ENCODE results near the gene COPS9. TPM values are rescaled to one million over a fixed set of nuclear protein-coding genes. Genes with fewer than 3 reads are reported as not detected.

COPS9 gene
- total RNA-seq, 1 donor from 2014 or later = 190 TPM

DNA sequence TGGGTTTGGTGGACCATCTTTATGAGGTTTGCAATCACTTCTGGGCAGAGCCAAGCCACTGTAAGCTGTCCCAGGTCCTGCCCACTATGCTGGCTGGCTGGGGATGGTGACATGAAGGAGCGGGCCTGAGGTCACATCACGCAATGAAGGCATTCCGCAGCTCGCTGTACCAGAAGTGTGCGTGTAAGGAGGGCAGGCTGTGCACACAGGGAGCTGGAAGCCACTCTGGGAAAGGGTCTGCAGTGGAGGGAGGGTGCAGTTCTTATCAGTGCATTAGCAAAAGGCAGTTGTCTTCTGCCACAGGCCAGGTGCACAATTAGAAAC lies 21.0 kb upstream of the COPS9 start:
- DNase-seq = no peak
- Histone ChIP-seq H3K9me3 (replicated peaks) (no peaks in the 10 kb centered on the region), H3K27me3 (ENCODE audit: low read depth) (peaks cover 44% of the 10 kb centered on the region), H3K4me3 (no peak overlapping the region), H3K27ac (replicated peaks) (no peak overlapping the region), H3K36me3 (no peaks in the 10 kb centered on the region), H3K4me1 (no peaks in the 10 kb centered on the region)
- intact Hi-C loops (cut with micrococcal nuclease) = no loop called here
- TF ChIP-seq, protein P1, sequence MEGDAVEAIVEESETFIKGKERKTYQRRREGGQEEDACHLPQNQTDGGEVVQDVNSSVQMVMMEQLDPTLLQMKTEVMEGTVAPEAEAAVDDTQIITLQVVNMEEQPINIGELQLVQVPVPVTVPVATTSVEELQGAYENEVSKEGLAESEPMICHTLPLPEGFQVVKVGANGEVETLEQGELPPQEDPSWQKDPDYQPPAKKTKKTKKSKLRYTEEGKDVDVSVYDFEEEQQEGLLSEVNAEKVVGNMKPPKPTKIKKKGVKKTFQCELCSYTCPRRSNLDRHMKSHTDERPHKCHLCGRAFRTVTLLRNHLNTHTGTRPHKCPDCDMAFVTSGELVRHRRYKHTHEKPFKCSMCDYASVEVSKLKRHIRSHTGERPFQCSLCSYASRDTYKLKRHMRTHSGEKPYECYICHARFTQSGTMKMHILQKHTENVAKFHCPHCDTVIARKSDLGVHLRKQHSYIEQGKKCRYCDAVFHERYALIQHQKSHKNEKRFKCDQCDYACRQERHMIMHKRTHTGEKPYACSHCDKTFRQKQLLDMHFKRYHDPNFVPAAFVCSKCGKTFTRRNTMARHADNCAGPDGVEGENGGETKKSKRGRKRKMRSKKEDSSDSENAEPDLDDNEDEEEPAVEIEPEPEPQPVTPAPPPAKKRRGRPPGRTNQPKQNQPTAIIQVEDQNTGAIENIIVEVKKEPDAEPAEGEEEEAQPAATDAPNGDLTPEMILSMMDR (IDR thresholded peaks at IDR 0.05; ENCODE audit: borderline replicate concordance) = no peak

DNA sequence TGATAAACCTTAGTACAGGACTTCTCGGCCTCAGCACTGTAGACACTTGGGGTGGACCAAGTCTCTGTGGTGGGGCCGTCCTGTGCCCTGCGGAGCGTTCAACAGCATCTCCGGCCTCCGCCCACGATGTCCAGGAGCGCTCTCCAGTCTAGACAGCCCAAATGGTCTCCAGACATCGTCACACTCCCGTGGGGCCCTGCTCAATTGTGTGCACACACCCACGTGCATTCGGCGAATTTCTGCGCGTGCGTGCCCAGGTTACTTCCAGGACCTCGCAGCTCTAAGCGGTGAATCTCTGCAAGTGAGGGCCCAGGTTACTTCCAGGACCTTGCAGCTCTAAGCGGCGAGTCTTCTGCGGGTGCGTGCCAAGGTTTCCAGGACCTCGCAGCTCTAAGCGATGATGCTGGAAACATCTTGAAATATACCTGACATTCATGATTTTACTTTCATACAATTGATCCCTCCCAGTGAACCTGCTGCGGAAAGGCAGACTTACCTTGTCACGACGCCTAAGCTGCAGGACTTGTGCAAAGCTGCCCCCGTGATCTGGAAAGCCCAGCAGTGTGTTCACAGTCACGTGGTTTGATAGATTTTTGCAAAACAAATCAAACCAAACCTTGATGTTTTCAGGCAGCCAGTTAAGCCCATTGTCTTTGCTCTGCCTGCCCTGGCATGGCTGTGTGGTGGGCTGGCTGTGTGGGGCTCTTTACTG lies 20.5 kb upstream of the COPS9 start:
- Histone ChIP-seq H3K4me3 (no peak overlapping the region), H3K4me1 (no peaks in the 10 kb centered on the region), H3K36me3 (no peaks in the 10 kb centered on the region), H3K27me3 (ENCODE audit: low read depth) (peaks cover 46% of the 10 kb centered on the region), H3K9me3 (replicated peaks) (no peaks in the 10 kb centered on the region), H3K27ac (replicated peaks) (no peak overlapping the region)
- TF ChIP-seq, protein P1 (IDR thresholded peaks at IDR 0.05; ENCODE audit: borderline replicate concordance) = no peak
- DNase-seq = no peak
- intact Hi-C loops (cut with micrococcal nuclease) = no loop called here

DNA sequence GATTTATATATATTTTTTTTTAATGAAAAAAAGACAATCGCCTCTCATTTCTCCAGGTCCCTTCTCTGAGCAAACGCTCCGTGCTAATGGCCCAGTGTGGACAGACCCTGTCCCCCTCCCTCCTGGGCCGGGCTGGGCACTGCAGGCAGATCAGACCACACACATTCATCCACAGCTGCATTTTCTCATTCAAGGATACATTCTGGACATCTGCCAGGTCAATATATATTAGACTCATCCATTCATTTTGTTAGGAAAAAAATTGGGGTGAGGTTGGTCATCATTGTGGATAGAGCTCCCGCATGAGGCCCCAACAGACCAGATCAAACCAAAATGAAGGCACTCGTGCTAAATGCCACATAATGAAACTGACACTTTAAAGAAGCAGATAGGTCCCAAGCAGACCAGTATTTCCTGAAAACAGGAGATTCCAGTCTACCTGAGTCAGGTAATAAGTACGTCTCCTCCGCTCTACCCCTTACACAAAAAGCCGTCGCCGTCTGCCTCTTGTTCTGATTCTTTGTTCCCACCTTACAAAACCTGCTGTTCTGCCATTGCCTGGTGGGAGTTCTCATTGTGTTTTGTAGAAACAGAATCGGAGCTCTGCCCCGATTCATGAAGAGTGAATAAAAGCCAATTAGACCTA lies 19.8 kb upstream of the COPS9 start:
- DNase-seq = no peak
- no peak overlapping the region for H3K27ac ChIP-seq (replicated peaks)
- intact Hi-C loops (cut with micrococcal nuclease) = no loop called here
- H3K36me3 ChIP-seq = no peaks in the 10 kb centered on the region
- H3K9me3 ChIP-seq (replicated peaks) = no peaks in the 10 kb centered on the region
- H3K27me3 ChIP-seq (ENCODE audit: low read depth) = peaks cover 48% of the 10 kb centered on the region
- H3K4me3 ChIP-seq = no peak overlapping the region
- TF ChIP-seq, protein P1 (IDR thresholded peaks at IDR 0.05; ENCODE audit: borderline replicate concordance) = no peak
- no peaks in the 10 kb centered on the region for H3K4me1 ChIP-seq

DNA sequence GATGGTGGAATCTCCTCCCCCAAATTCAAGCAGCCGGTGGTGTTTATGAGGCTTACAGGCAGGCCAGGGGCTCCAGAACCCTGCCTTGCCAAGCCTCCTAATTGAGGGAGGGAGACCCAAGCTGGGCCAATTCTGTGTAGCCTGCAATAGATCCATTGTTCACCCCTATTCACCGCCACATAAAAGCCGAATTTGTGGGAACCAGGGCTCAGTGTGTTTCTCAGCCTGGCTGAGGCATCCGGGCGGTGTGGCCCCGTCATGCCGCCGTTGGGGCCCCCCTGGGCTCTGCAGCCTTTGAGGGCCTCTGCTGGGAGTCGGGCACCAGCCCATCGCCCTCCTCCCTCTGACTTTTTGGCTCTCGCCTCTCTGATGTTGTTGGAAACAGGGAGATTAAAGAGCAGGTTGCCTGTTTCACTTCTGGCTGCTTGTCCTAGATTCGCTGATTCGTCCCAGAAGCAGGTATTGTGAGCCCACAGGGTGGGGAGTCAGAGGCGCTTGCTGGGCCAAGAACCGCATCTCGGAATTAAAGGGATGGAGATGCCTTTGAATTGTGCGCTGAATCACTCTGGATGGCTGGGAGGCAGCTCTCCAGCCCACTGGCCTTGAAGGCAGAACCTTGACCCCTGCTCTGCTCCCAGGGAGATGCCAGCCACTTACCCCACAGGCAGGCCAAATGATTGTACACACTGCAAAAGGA lies 19.1 kb upstream of the COPS9 start:
- TF ChIP-seq, protein P1 (IDR thresholded peaks at IDR 0.05; ENCODE audit: borderline replicate concordance) = no peak
- Histone ChIP-seq H3K36me3 (no peaks in the 10 kb centered on the region), H3K27ac (replicated peaks) (no peak overlapping the region), H3K4me3 (no peak overlapping the region), H3K9me3 (replicated peaks) (no peaks in the 10 kb centered on the region), H3K4me1 (no peaks in the 10 kb centered on the region), H3K27me3 (ENCODE audit: low read depth) (peaks cover 51% of the 10 kb centered on the region)
- intact Hi-C loops (cut with micrococcal nuclease) = no loop called here
- DNase-seq = no peak

DNA sequence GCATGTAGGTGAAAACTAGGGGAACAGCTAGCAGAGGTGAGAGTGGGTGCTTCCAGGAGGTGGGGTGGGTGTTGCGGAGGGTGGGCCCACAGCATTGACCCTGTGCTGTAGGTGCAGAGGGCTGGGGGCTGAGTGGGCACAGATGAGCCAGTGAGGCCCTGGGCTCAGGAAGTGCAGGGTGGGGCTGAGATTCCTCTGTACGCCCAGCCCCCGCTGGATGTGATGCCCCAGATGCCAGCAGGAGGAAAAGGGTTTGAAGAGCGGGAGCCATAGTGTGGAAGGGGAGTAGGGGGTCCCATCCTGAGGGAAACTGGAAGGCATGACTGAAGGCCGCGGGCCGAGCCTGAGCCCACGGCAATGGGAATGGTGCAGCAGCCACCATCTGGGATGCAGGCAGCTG lies 18.5 kb upstream of the COPS9 start:
- DNase-seq = no peak
- TF ChIP-seq, protein P1 (IDR thresholded peaks at IDR 0.05; ENCODE audit: borderline replicate concordance) = no peak
- Histone ChIP-seq H3K27ac (replicated peaks) (no peak overlapping the region), H3K27me3 (ENCODE audit: low read depth) (peaks cover 57% of the 10 kb centered on the region), H3K36me3 (no peaks in the 10 kb centered on the region), H3K4me3 (no peak overlapping the region), H3K4me1 (no peaks in the 10 kb centered on the region), H3K9me3 (replicated peaks) (no peaks in the 10 kb centered on the region)
- intact Hi-C loops (cut with micrococcal nuclease) = no loop called here

All from left ventricle myocardium inferior (tissue), 1 donor.